Retinal pigment epithelial cell (primary cell): ENCODE data around the gene MPHOSPH10.
A peak's percentile ranks its signal among the peaks of the same experiment; 100 is the strongest.

Source experiments
- DNase-seq: peaks from one replicate; pipeline ENCODE4 v3.0.0-alpha.2; 2010; ENCODE audit warnings: low read depth
- H3K4me3 ChIP-seq: 2 replicates; pipeline ENCODE4 v1.5.1; 2011; ENCODE audit warnings: mild to moderate bottlenecking, low read length, control low read depth, moderate library complexity
- CTCF ChIP-seq: conservative IDR thresholded peaks from 2 replicates; pipeline ENCODE4 v1.5.1; 2011; ENCODE audit warnings: low read depth, low read length, control low read depth, inconsistent platforms

Gene MPHOSPH10

GRCh38 chr2:71151620-71152019 is 21.2 kb downstream of the MPHOSPH10 start:
- H3K4me3 ChIP-seq, result no peak overlapping the region
- no peak for DNase-seq
- no peak for TF ChIP-seq CTCF

GRCh38 chr2:71153585-71154224 is 23.3 kb downstream of the MPHOSPH10 start:
- no peak for DNase-seq
- TF ChIP-seq CTCF, result no peak
- H3K4me3 ChIP-seq, result no peak overlapping the region

GRCh38 chr2:71154279-71154678 is 23.8 kb downstream of the MPHOSPH10 start:
- DNase-seq, result no peak
- H3K4me3 ChIP-seq, result no peak overlapping the region
- TF ChIP-seq CTCF, result no peak

GRCh38 chr2:71154798-71155197 is 24.4 kb downstream of the MPHOSPH10 start:
- TF ChIP-seq CTCF, result peak; percentile 1
- no peak overlapping the region for H3K4me3 ChIP-seq
- no peak for DNase-seq

GRCh38 chr2:71155846-71156245 is 25.4 kb downstream of the MPHOSPH10 start:
- no peak for TF ChIP-seq CTCF
- DNase-seq, result no peak
- no peak overlapping the region for H3K4me3 ChIP-seq

GRCh38 chr2:71156573-71156972 is 26.1 kb downstream of the MPHOSPH10 start:
- H3K4me3 ChIP-seq, result no peak overlapping the region
- TF ChIP-seq CTCF, result no peak
- DNase-seq, result no peak

GRCh38 chr2:71157124-71157793 is 26.8 kb downstream of the MPHOSPH10 start:
- H3K4me3 ChIP-seq, result no peak overlapping the region
- TF ChIP-seq CTCF, result peak; percentile 81
- DNase-seq, result peak; percentile 3
